Liver (tissue), 9 donors: Measurements from ENCODE around the gene OLIG1. TPM values are rescaled to one million over a fixed set of nuclear protein-coding genes. Genes with fewer than 3 reads are reported as not detected.

Source experiments
- DNase-seq: peaks from one replicate; pipeline ENCODE4 v3.0.0-alpha.2; 2017; ENCODE audit warnings: low spot score
- H3K27ac ChIP-seq, 2 donors: one replicate each; pipeline ENCODE4 v1.7.0; 2013; ENCODE audit warnings: inconsistent platforms in 2 of 2, low read length in 2 of 2, control low read depth in 1 of 2, low read depth in 1 of 2, mild to moderate bottlenecking in 1 of 2
- H3K27me3 ChIP-seq, 4 donors: one replicate each; pipeline versions ENCODE4 v1.6.1 to v1.7.0; 2013; ENCODE audit warnings: low read length in 3 of 4, inconsistent platforms in 1 of 4, mild to moderate bottlenecking in 1 of 4, moderate library complexity in 1 of 4; ENCODE audit not compliant: control insufficient read depth in 4 of 4, insufficient read depth in 4 of 4
- H3K36me3 ChIP-seq, 4 donors: one replicate each; pipeline versions ENCODE4 v1.6.1 to v1.7.0; 2013; ENCODE audit warnings: low read length in 3 of 4, mild to moderate bottlenecking in 3 of 4, low read depth in 1 of 4, moderate library complexity in 1 of 4; ENCODE audit not compliant: control insufficient read depth in 4 of 4, insufficient read depth in 3 of 4
- H3K4me1 ChIP-seq, 4 donors: one replicate each; pipeline versions ENCODE4 v1.6.1 to v1.7.0; 2013; ENCODE audit warnings: low read length in 3 of 4, mild to moderate bottlenecking in 3 of 4, moderate library complexity in 1 of 4; ENCODE audit not compliant: control insufficient read depth in 4 of 4, insufficient read depth in 4 of 4
- H3K4me3 ChIP-seq, 3 donors: one replicate each; pipeline versions ENCODE4 v1.6.1 to v1.7.0; 2013; ENCODE audit warnings: low read length in 3 of 3, control low read depth in 1 of 3, low read depth in 1 of 3, mild to moderate bottlenecking in 1 of 3
- H3K9ac ChIP-seq, 2 donors: one replicate each; pipeline ENCODE4 v1.7.0; 2013; ENCODE audit warnings: low read length in 2 of 2, mild to moderate bottlenecking in 2 of 2, moderate library complexity in 2 of 2, control low read depth in 1 of 2, low read depth in 1 of 2
- H3K9me3 ChIP-seq, 4 donors: one replicate each; pipeline versions ENCODE4 v1.6.1 to v1.7.0; 2013; ENCODE audit warnings: low read length in 3 of 4; ENCODE audit not compliant: control insufficient read depth in 4 of 4
- ATF3 ChIP-seq: IDR thresholded peaks from 2 replicates; pipeline ENCODE4 v1.6.1; 2016; ENCODE audit warnings: antibody characterized with exemption
- EGR1 ChIP-seq, 2 donors: IDR thresholded peaks; 2 replicates each; pipeline ENCODE4 v1.6.1; 2016 to 2018; ENCODE audit warnings: antibody characterized with exemption in 2 of 2, low read depth in 2 of 2
- FOXA1 ChIP-seq: IDR thresholded peaks from 2 replicates; pipeline ENCODE4 v1.6.1; 2016; ENCODE audit warnings: antibody characterized with exemption
- FOXA2 ChIP-seq: IDR thresholded peaks from 2 replicates; pipeline ENCODE4 v1.6.1; 2016; ENCODE audit warnings: antibody characterized with exemption
- GABPA ChIP-seq, 2 donors: IDR thresholded peaks in 1 of 2; conservative IDR thresholded peaks in 1 of 2; 2 replicates each; pipeline ENCODE4 v1.6.1; 2016; ENCODE audit warnings: antibody characterized with exemption in 2 of 2, mild to moderate bottlenecking in 1 of 2, moderate library complexity in 1 of 2
- HNF4A ChIP-seq, 2 donors: conservative IDR thresholded peaks; 2 replicates each; pipeline ENCODE4 v1.6.1; 2016; ENCODE audit warnings: antibody characterized with exemption in 2 of 2, mild to moderate bottlenecking in 2 of 2
- HNF4G ChIP-seq: IDR thresholded peaks from 2 replicates; pipeline ENCODE4 v1.6.1; 2016; ENCODE audit warnings: antibody characterized with exemption
- JUND ChIP-seq, 2 donors: IDR thresholded peaks; 2 replicates each; pipeline ENCODE4 v1.6.1; 2016; ENCODE audit warnings: antibody characterized with exemption in 2 of 2
- MAX ChIP-seq: IDR thresholded peaks from 2 replicates; pipeline ENCODE4 v1.6.1; 2016; ENCODE audit warnings: antibody characterized with exemption
- NR2F2 ChIP-seq: IDR thresholded peaks from 2 replicates; pipeline ENCODE4 v1.6.1; 2016; ENCODE audit warnings: antibody characterized with exemption
- RAD21 ChIP-seq, 2 donors: IDR thresholded peaks; 2 replicates each; pipeline ENCODE4 v1.6.1; 2016; ENCODE audit warnings: antibody characterized with exemption in 2 of 2, mild to moderate bottlenecking in 2 of 2
- RXRA ChIP-seq, 2 donors: IDR thresholded peaks; 2 replicates each; pipeline ENCODE4 v1.6.1; 2017 to 2018; ENCODE audit warnings: antibody characterized with exemption in 2 of 2, mild to moderate bottlenecking in 1 of 2
- SP1 ChIP-seq: IDR thresholded peaks from 2 replicates; pipeline ENCODE4 v1.6.1; 2018; ENCODE audit warnings: antibody characterized with exemption, mild to moderate bottlenecking
- TAF1 ChIP-seq: conservative IDR thresholded peaks from 2 replicates; pipeline ENCODE4 v1.6.1; 2016; ENCODE audit warnings: antibody characterized with exemption, mild to moderate bottlenecking
- YY1 ChIP-seq: IDR thresholded peaks from 2 replicates; pipeline ENCODE4 v1.6.1; 2016; ENCODE audit warnings: antibody characterized with exemption, mild to moderate bottlenecking
- ZBTB33 ChIP-seq: IDR thresholded peaks from 2 replicates; pipeline ENCODE4 v1.6.1; 2016; ENCODE audit warnings: antibody characterized with exemption
- WGBS: extraction: QIAGEN DNeasy Blood & Tissue Kit; methylation state at CpG from one replicate; pipeline ENCODE4 v1.1.7; 2013; 5-methylcytosine and 5-hydroxymethylcytosine counted together
- polyA plus RNA-seq, 2 donors: library from polyadenylated mRNA; stranded (reverse) in 1 of 2; unstranded in 1 of 2; fragments of 200-250 nt in 1 of 2; fragments of >200 nt in 1 of 2; fragmentation: Nextera tagmentation in 1 of 2; extraction: Ambion mirVana in 1 of 2; gene quantifications; one replicate each; pipeline versions ENCODE4 v1.2.1 to v1.2.3, GENCODE V29; 2013 to 2015
- total RNA-seq, 2 donors: library from RNA; depleted of rRNA; stranded (reverse); fragments of >200 nt; gene quantifications; one replicate each; pipeline ENCODE4 v1.2.3, GENCODE V29; 2014
- TF ChIP-seq, protein P1 (sequence below): fragments of 150-350 bp; IDR thresholded peaks from 2 replicates; pipeline ENCODE4 v1.5.1; 2017; ENCODE audit warnings: improper control_type of control experiment, low read depth, low read length; ENCODE audit not compliant: missing input control
- TF ChIP-seq, protein P2 (sequence below): IDR thresholded peaks from 2 replicates; pipeline ENCODE4 v1.6.1; 2016; ENCODE audit warnings: antibody characterized with exemption, mild to moderate bottlenecking
- donor health status: healthy.
- donor health status: healthy.
- donor health status: healthy.
- donor health status: healthy.
- donor health status: healthy.

The OLIG1 gene
- total and polyA plus RNA-seq, 4 donors, result 0.19 TPM; not detected in 3

- WGBS, result 23% methylated on average over 10 of the region's 10 CpGs
- TF ChIP-seq ATF3, result no peak
- TF ChIP-seq JUND (IDR thresholded peaks at IDR 0.05), result no peak
- TF ChIP-seq, protein P1, sequence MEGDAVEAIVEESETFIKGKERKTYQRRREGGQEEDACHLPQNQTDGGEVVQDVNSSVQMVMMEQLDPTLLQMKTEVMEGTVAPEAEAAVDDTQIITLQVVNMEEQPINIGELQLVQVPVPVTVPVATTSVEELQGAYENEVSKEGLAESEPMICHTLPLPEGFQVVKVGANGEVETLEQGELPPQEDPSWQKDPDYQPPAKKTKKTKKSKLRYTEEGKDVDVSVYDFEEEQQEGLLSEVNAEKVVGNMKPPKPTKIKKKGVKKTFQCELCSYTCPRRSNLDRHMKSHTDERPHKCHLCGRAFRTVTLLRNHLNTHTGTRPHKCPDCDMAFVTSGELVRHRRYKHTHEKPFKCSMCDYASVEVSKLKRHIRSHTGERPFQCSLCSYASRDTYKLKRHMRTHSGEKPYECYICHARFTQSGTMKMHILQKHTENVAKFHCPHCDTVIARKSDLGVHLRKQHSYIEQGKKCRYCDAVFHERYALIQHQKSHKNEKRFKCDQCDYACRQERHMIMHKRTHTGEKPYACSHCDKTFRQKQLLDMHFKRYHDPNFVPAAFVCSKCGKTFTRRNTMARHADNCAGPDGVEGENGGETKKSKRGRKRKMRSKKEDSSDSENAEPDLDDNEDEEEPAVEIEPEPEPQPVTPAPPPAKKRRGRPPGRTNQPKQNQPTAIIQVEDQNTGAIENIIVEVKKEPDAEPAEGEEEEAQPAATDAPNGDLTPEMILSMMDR, result no peak
- no peak for TF ChIP-seq HNF4G
- no peak for TF ChIP-seq RXRA (IDR thresholded peaks at IDR 0.05)
- TF ChIP-seq EGR1 (IDR thresholded peaks at IDR 0.05; ENCODE audit: low read depth in 2 of 2), result no peak
- TF ChIP-seq, protein P2, sequence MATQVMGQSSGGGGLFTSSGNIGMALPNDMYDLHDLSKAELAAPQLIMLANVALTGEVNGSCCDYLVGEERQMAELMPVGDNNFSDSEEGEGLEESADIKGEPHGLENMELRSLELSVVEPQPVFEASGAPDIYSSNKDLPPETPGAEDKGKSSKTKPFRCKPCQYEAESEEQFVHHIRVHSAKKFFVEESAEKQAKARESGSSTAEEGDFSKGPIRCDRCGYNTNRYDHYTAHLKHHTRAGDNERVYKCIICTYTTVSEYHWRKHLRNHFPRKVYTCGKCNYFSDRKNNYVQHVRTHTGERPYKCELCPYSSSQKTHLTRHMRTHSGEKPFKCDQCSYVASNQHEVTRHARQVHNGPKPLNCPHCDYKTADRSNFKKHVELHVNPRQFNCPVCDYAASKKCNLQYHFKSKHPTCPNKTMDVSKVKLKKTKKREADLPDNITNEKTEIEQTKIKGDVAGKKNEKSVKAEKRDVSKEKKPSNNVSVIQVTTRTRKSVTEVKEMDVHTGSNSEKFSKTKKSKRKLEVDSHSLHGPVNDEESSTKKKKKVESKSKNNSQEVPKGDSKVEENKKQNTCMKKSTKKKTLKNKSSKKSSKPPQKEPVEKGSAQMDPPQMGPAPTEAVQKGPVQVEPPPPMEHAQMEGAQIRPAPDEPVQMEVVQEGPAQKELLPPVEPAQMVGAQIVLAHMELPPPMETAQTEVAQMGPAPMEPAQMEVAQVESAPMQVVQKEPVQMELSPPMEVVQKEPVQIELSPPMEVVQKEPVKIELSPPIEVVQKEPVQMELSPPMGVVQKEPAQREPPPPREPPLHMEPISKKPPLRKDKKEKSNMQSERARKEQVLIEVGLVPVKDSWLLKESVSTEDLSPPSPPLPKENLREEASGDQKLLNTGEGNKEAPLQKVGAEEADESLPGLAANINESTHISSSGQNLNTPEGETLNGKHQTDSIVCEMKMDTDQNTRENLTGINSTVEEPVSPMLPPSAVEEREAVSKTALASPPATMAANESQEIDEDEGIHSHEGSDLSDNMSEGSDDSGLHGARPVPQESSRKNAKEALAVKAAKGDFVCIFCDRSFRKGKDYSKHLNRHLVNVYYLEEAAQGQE, result no peak
- TF ChIP-seq ZBTB33, result no peak
- TF ChIP-seq RAD21 (IDR thresholded peaks at IDR 0.05), result no peak
- TF ChIP-seq GABPA (IDR thresholded peaks at IDR 0.05 in 1 of 2, conservative IDR thresholded peaks at IDR 0.05 in 1 of 2), result no peak
- no peak for TF ChIP-seq TAF1
- TF ChIP-seq NR2F2, result no peak
- TF ChIP-seq YY1, result no peak
- TF ChIP-seq FOXA1, result no peak
- no peak for TF ChIP-seq FOXA2
- TF ChIP-seq SP1, result no peak
- no peak for TF ChIP-seq HNF4A (conservative IDR thresholded peaks at IDR 0.05)
- TF ChIP-seq MAX, result no peak
- peaks cover 0 to 13% (median 0%) of the 10 kb centered on the region in 4 donors for H3K4me1 ChIP-seq
Observed at GRCh38 chr21:33032434-33033047, 37.4 kb upstream of the OLIG1 start.

More at GRCh38 chr21:33032434-33033047, 37.4 kb upstream of the OLIG1 start:
- no peaks in the 10 kb centered on the region for H3K36me3 ChIP-seq
- DNase-seq, result no peak
- no peak overlapping the region for H3K27ac ChIP-seq
- H3K9ac ChIP-seq, result no peak overlapping the region
- no peaks in the 10 kb centered on the region for H3K9me3 ChIP-seq
- H3K4me3 ChIP-seq, result no peak overlapping the region
- peaks cover 5 to 35% (median 20%) of the 10 kb centered on the region in 4 donors for H3K27me3 ChIP-seq
